GM18499 (cell line): ENCODE measurements around the gene SINHCAF.

Experiments
- ATAC-seq: cut with Tn5 transposase; IDR thresholded peaks from one replicate; pipeline ENCODE4 v1.9.1; 2021; ENCODE audit warnings: moderate number of reproducible peaks; ENCODE audit not compliant: insufficient read depth, unreplicated experiment

The SINHCAF gene

GRCh38 chr12:31311634-31312258 is 14.2 kb downstream of the SINHCAF start:
- no peak for ATAC-seq

DNA sequence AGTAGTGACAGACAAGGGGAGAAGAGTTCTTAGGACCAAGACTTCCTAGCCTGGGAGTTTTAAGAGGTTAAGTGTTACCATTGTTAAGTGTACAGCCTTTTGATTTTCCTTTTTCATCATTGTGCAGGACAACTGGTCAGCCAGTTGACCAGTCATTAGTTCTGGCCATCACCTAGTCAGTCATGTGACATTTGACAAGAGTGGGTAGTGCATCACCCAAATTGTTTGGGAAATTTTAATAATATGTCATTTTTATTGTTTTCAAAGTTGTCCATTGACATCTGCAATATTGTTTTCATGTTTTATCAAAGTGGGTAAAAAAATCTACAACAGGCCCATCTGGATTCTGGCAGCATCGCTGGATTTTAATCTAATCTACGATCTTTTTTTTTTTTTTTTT is 15.5 kb downstream of the SINHCAF start:
- ATAC-seq = no peak

GRCh38 chr12:31309279-31309678 is 16.7 kb downstream of the SINHCAF start:
- ATAC-seq = no peak

DNA sequence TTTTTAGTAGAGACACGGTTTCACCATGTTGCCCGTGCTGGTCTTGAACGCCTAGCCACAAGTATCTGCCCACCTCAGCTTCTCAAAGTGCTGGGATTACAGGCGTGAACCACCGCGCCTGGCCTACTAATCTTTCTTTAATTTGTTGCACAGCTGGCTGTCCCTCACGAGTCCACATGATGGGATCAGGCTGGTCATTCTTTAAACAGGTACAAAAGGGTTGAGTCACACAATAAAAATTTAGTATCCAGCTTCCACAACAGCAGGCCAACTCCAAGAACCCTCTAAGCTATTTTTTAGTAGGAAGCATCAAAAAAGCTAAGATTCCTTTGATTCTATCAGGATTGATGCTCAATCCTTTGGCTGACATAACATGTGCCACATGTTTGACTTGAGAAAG is 17.8 kb downstream of the SINHCAF start:
- ATAC-seq = no peak

DNA sequence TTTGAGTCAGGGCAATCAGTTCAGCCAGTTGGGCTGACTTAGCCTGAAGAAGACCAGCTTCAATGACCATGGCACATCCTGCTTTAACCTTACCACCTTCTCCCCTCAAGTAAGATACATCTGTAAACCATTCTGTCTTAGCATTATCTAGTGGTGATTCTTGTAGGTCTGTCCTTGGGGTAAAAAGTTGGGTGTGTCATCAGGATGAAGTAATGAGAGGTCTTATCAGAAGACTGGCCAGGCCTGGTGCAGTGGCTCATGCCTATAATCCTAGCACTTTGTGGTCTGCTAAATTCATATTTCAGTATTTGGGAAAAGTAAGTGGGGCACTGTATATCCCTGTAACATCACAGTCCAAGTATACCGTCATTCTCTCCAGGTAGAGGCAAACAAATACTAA is 19.1 kb downstream of the SINHCAF start:
- no peak for ATAC-seq

- no peak for ATAC-seq
These were observed 22.5 kb downstream of the SINHCAF start for GRCh38 chr12:31303466-31303865.

DNA sequence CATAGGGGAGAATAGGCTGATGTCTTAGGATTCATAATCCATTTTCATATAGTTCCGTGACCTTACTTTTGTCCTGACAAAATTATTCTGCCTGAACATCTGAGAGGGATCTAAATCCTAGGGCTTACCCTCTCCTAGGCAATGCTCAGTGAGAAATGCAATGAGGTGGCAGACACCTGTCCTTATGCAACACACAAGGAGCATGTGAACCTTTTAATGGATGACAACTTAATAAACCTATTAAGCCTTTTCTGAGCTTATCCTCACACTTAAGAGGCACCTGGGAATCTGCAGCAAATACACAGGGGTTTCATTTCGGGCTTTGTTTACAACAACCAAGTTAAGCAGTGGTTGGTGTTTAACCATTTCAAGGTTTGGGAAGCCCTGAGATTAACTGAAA is 24.6 kb downstream of the SINHCAF start:
- ATAC-seq = no peak

DNA sequence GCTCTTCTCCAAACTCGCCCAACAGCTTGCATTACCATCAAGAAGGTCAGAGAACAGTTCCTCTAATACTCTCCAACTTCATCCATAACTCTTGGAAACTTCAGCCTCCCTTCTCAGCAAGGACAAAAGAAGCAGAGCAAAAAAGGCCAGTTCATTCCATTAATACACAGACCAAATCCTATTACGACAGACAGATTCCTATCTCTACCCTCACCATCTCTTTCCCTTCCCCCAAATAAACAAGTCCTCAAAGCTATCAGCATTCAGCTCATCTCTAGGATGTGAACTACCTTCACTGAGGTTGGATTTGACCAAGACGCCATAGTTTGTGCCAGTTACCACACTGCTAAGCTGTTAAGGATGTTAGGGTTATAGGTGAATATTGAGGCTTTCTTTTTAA is 25.2 kb downstream of the SINHCAF start:
- ATAC-seq = no peak

DNA sequence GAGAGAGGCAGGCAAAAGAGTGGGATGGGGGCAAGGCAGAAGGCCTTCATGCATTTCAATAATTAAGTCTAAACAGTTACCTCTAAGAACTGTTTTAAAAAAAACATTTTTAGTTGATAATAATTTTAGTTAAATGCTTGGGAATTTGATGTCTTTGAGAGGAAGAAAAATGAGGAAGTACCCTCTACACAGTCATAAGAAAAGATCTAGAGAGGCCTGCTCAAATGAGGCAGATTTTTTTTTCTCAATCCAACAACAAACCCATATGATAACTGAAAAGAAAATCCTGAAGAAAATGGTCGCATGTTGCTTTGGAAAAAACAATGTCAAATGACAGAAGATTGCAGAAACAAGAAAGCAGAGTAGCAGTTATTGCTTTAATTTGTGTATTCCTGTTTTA is 25.6 kb downstream of the SINHCAF start:
- no peak for ATAC-seq

GRCh38 chr12:31298922-31299321 is 27.0 kb downstream of the SINHCAF start:
- ATAC-seq = no peak

DNA sequence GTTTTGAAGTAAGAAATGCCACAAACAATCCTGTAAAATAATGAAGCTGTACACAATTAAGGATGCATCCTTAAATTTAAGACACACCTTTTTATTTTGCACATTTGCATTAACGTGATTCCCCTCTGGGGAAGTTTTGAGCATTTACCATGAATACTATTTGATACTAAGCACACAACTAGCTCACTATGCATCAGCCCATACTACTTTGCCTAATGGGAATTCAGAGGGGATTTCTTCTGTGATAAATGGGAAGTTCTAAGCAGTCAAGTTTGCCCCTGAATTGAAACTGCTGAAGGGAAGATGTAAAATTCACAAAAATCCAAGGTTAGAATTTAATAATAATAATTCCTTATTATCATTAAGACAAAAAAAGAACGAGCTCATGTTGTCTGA is 27.4 kb downstream of the SINHCAF start:
- no peak for ATAC-seq

GRCh38 chr12:31297572-31298514 is 28.1 kb downstream of the SINHCAF start:
- ATAC-seq = no peak

GRCh38 chr12:31289441-31289840 is 36.5 kb downstream of the SINHCAF start:
- ATAC-seq = no peak

DNA sequence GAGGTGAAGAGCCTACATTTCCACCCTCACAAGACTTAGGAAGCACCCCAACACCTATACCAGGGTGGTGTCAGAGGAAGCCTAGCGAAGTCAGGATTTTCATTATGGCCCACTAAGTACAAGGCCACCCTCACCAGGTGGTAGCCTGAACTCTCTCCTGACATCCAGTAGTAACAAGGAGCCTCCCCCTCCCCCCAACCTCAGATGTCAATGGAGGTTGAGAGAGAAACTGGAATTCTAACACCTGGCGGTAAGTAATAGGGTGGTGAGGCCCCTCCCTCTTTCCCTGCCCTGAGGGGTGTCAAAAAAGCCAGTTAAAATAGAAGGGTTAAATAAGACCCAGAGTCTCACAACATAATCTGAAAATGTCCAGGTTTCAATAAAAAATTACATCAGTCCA is 37.6 kb downstream of the SINHCAF start:
- ATAC-seq = no peak

- no peak for ATAC-seq
These were observed 45.8 kb downstream of the SINHCAF start for GRCh38 chr12:31280183-31280582.

DNA sequence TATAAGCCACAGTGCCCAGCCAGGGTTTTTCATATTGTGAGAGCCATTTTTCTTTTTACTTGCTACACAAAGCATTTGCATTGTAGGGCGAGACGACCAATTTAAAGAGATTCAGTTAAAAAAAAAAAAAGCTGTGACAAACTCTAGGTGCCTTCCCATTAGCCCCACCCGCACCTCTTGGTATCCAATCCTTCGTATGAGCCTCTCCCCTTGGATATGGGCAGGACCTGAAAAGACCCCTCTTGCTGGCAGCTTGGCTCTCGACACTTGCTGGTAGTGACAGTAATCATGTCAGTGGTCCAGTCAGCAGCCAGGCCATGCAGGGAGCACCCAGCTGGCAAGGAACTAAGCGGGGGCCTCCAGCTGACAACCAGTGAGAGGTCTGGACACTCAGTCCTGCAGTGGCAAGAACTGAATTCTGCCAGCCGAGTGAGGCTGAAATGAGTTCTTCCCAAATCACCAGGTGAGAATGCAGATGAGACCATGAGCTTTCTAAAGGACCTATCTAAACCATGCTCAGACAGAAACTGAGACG is 46.5 kb downstream of the SINHCAF start:
- ATAC-seq = no peak

GRCh38 chr12:31278832-31279231 is 47.1 kb downstream of the SINHCAF start:
- no peak for ATAC-seq

DNA sequence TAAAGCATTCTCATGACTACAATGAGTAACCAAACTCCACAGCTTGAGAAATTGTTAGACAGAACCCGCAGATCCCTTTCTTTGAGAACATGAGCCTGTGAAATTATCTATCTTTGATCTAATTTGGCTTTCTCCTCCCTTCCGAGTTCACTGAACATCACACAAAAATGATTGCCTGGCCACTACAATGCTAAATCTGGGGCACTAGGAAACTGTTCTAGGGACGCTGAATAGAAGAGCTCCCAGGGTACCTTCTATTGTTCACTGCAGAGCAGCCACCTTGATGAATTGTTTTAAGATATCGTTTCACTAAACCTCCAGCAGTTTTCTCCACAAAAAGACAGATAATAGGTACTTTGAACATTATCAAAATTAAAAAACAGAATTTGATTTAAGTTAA is 47.5 kb downstream of the SINHCAF start:
- no peak for ATAC-seq

- ATAC-seq = no peak
These were observed 48.9 kb downstream of the SINHCAF start for GRCh38 chr12:31277081-31277480.

DNA sequence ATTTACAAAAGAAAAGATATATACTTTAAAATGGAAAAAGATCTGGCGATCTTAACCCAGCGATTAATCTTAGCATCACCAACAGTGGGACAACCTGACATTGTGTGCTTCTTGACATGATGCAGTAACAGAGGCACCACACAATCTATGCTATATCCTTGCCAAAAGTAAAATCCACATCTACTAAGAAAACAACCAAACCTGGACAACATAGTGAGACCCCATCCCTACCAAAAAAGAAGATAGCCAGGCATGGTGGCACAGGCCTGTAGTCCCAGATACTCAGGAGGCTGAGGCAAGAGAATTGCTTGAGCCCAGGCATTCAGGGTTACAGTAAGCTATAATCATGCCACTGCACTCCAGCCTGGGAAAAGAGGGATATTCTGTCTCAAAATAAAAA is 50.5 kb downstream of the SINHCAF start:
- ATAC-seq = no peak

DNA sequence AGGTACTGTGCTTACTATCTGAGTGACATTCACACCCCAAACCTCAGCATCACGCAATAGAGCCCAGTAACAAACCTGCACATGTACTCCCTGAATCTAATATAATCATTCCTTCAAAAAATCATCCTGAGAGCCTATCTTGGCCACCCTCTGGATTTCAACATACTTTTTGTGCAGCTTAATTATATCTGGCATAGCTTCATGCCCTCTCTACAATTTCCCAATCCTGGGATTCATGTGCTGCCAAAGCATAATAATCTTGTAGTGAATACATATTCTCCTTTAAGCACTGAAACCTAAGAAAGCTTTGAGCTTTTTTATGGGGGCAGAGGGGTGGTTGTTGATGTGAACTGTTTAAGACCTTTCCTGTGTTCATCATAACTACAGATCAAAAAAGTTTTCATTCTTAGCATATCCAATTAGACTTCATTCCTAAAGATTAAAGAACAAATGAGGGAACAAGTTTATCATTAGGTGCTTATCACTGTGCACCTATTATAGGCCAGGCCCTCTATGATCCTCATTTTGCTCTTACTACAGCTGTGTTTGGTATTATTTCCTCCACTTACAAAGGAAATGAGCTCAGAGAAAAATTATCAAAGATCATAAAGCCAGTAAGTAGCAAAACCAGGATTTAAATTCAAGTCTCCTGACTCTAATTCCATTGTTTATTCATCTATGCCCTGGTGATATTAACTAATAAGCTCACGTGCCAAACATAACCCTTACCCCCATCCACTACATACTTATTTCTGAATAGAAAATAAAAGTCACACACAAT is 51.2 kb downstream of the SINHCAF start:
- ATAC-seq = no peak
